HG02642 (cell line): ENCODE measurements around the gene PRSS33.

Experiments
- ATAC-seq: cut with Tn5 transposase; IDR thresholded peaks from one replicate; pipeline ENCODE4 v1.9.1; 2021; ENCODE audit warnings: mild to moderate bottlenecking; ENCODE audit not compliant: unreplicated experiment, poor library complexity

PRSS33 gene

GRCh38 chr16:2803545-2804195 lies 16.3 kb upstream of the PRSS33 start:
- ATAC-seq = no peak

- ATAC-seq = no peak
Observed at GRCh38 chr16:2799859-2800226, 12.5 kb upstream of the PRSS33 start.

GRCh38 chr16:2799205-2799858 lies 12.0 kb upstream of the PRSS33 start:
- ATAC-seq = no peak

GRCh38 chr16:2798723-2799204 lies 11.4 kb upstream of the PRSS33 start:
- no peak for ATAC-seq

- no peak for ATAC-seq
Observed at GRCh38 chr16:2795395-2796143, 8.2 kb upstream of the PRSS33 start.

GRCh38 chr16:2792940-2793339 lies 5.6 kb upstream of the PRSS33 start:
- no peak for ATAC-seq

GRCh38 chr16:2791174-2791573 lies 3.8 kb upstream of the PRSS33 start:
- ATAC-seq = no peak

GRCh38 chr16:2790631-2791030 lies 3.3 kb upstream of the PRSS33 start:
- ATAC-seq = no peak

GRCh38 chr16:2787961-2788360 lies 601 bp upstream of the PRSS33 start:
- no peak for ATAC-seq

GRCh38 chr16:2786826-2787151 lies 571 bp downstream of the PRSS33 start:
- no peak for ATAC-seq

GRCh38 chr16:2786061-2786825 lies 1.1 kb downstream of the PRSS33 start:
- ATAC-seq = no peak

GRCh38 chr16:2785101-2785991 lies 2.0 kb downstream of the PRSS33 start:
- ATAC-seq = no peak

GRCh38 chr16:2784358-2785100 lies 2.8 kb downstream of the PRSS33 start:
- ATAC-seq = no peak

- no peak for ATAC-seq
Observed at GRCh38 chr16:2783581-2784357, 3.6 kb downstream of the PRSS33 start.

- no peak for ATAC-seq
Observed at GRCh38 chr16:2782583-2783351, 4.6 kb downstream of the PRSS33 start.

GRCh38 chr16:2779978-2780898 lies 7.1 kb downstream of the PRSS33 start:
- no peak for ATAC-seq
